HS-27A (cell line): ENCODE measurements around the gene SH3D19.
"Not testable (repeated sequence)": the region's sequence is repeated elsewhere in the genome, so short reads cannot be mapped to it uniquely, and the experiment has no call there.

ENCODE experiments used
- DNase-seq: peaks from one replicate; pipeline ENCODE4 v3.0.0-alpha.2; 2012; ENCODE audit warnings: low read depth, missing footprints

Gene SH3D19

GRCh38 chr4:151098979-151099228 is 226.5 kb downstream of the SH3D19 start:
- DNase-seq: no peak

- no peak for DNase-seq
Measured at GRCh38 chr4:151097759-151098158, 227.6 kb downstream of the SH3D19 start.

GRCh38 chr4:151095142-151095541 is 230.3 kb downstream of the SH3D19 start:
- no peak for DNase-seq

DNA sequence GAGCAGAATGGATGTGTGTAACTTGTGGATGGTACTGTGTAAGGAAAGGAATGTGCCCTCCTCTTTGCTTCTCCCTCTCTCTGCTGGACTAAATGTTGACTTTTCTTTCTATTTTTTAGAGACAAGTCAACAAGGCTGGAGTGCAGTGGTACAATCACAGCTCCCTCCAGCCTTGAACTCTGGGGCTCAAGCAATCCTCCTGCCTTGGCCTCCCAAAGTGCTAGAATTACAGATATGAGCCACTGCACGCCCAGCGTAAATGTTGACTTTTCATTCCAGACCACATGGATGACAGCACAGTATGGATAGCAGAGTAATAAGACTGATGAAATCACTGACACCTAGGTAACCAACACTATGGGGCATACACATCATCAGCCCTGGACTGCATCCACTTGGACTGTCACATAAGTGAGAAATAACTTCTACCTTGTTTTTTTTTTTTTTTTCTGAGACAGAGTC is 231.1 kb downstream of the SH3D19 start:
- DNase-seq: no peak

GRCh38 chr4:151093203-151093602 is 232.2 kb downstream of the SH3D19 start:
- no peak for DNase-seq

DNA sequence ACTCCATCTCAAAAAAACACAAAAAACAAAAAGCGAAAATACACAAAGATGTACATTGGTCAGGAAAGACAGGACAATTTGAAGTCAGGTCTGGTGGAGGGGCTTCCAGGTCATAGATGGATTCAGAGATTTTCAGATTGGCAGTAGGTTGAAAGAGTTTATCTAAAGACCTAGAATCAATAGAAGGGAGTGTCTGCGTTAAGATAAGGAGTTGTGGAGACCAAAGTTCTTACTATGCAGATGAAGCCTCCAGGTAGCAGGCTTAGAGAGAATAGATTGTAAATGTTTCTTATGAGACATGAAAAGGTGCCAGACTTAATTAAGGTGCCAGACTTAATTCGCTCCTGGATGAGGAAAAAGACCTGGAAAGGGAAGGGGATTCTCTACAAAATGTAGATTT is 232.9 kb downstream of the SH3D19 start:
- no peak for DNase-seq

DNA sequence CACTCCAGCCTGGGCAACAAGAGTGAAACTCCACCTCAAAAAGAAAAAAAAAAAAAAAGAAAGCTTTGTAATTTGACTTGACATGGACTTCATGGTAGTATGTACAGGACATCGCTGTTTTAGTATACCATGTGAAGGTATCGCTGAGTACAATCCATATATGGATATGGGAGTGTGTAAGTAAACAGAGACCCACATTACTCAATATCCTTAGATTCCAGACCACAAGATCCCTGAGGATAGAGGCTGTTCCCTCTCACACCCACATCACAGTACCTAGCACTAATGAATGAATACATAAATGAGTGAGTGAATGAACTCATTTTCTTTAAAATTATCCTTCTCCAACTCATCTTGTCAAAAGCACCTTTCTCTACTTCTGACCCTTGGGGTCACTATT is 234.4 kb downstream of the SH3D19 start:
- no peak for DNase-seq

- no peak for DNase-seq
Measured at GRCh38 chr4:151087467-151087866, 237.9 kb downstream of the SH3D19 start.

DNA sequence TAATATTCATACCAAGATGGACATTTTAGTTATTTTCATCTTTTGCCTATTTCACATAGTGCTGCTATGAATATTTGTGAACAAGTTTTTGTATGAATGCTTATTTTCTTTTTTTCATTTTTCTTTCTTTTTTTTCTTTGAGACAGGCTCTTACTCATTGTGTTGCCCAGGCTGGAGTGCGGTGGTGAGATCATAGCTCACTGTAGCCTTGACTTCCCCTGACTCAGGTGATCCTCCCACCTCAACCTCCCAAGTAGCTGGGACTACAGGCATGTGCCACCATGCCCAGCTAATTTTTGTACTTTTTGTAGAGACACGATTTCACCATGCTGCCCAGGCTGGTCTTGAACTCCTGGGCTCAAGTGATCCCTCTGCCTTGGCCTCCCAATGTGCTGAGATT is 247.4 kb downstream of the SH3D19 start:
- not testable (repeated sequence) for DNase-seq

DNA sequence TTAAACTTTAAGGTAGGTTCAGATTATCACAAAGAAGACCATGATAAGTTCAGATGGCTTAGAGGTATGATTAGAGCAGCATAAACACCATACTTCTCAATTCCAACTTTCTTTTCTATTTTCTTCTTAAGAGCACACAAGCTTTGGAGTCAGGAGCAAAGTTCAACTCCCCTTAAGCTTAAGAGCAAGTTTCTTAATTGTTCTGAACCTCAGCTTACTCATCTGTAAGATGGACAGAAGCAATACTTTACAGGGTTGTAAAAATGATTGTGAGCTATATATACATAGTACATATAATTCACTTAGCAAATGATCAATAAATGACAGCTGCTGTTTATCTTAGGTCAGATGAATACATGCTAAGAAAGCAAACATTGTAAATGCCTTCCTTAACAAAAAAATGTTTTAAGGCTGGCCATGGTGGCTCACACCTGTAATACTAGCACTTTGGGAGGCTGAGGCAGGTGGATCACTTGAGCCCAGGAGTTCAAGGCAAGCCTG is 250.9 kb downstream of the SH3D19 start:
- DNase-seq: no peak
